GM23338 (cell line): Measurements from ENCODE around the gene ZFX. TPM values are rescaled to one million over a fixed set of nuclear protein-coding genes. Genes with fewer than 3 reads are reported as not detected.

Experiments
- ATAC-seq: fragments of 200-7000 bp; cut with Tn5 transposase; 3 replicates; pipeline ENCODE4 v1.9.1; 2020
- DNase-seq: peaks from one replicate; pipeline ENCODE4 v3.0.0-alpha.2; 2015; ENCODE audit warnings: low spot score
- H2AFZ ChIP-seq: fragments of 200-600 bp; sonication (generic); 2 replicates; pipeline ENCODE4 v1.8.0; 2016; ENCODE audit warnings: antibody characterized with exemption, mild to moderate bottlenecking, moderate library complexity
- H3F3A ChIP-seq: fragments of 200-600 bp; sonication (generic); replicated peaks from 2 replicates; pipeline ENCODE4 v1.8.0; 2017; ENCODE audit warnings: antibody characterized with exemption, mixed run types, low read depth
- H3K27ac ChIP-seq: fragments of 200-600 bp; sonication (generic); 2 replicates; pipeline ENCODE4 v1.6.1; 2016; ENCODE audit warnings: low read depth
- H3K27me3 ChIP-seq: fragments of 200-600 bp; sonication (generic); 2 replicates; pipeline ENCODE4 v1.8.0; 2016; ENCODE audit warnings: mild to moderate bottlenecking, mixed run types, moderate library complexity; ENCODE audit not compliant: insufficient read depth
- H3K36me3 ChIP-seq: fragments of 200-600 bp; sonication (generic); 2 replicates; pipeline ENCODE4 v1.8.0; 2016; ENCODE audit warnings: mild to moderate bottlenecking; ENCODE audit not compliant: insufficient read depth
- H3K4me1 ChIP-seq: fragments of 200-600 bp; sonication (generic); 2 replicates; pipeline ENCODE4 v1.8.0; 2016; ENCODE audit warnings: mild to moderate bottlenecking, moderate library complexity; ENCODE audit not compliant: insufficient read depth
- H3K4me2 ChIP-seq: fragments of 200-600 bp; sonication (generic); 2 replicates; pipeline ENCODE4 v1.7.1; 2017; ENCODE audit warnings: mixed run types
- H3K4me3 ChIP-seq: fragments of 200-600 bp; sonication (generic); 2 replicates; pipeline ENCODE4 v1.6.1; 2016; ENCODE audit warnings: mixed run types
- H3K79me2 ChIP-seq: fragments of 200-600 bp; sonication (generic); replicated peaks from 2 replicates; pipeline ENCODE4 v1.8.0; 2017; ENCODE audit warnings: mild to moderate bottlenecking; ENCODE audit not compliant: insufficient read depth
- H3K9me2 ChIP-seq: fragments of 200-600 bp; sonication (generic); 2 replicates; pipeline ENCODE4 v1.8.0; 2017; ENCODE audit not compliant: insufficient read depth
- H4K20me1 ChIP-seq: fragments of 200-600 bp; sonication (generic); replicated peaks from 2 replicates; pipeline ENCODE4 v1.8.0; 2017; ENCODE audit warnings: mild to moderate bottlenecking; ENCODE audit not compliant: insufficient read depth
- H3K27ac Mint-ChIP-seq: 2 replicates; pipeline ENCODE4 v1.8.0; 2020; ENCODE audit warnings: inconsistent platforms, mild to moderate bottlenecking, moderate library complexity, mixed read lengths
- H3K27me3 Mint-ChIP-seq: 3 replicates; pipeline ENCODE4 v1.8.0; 2022; ENCODE audit warnings: low read depth, mild to moderate bottlenecking, moderate library complexity, mixed read lengths, inconsistent platforms; ENCODE audit not compliant: insufficient read depth, poor library complexity
- H3K36me3 Mint-ChIP-seq: 3 replicates; pipeline ENCODE4 v1.8.0; 2021; ENCODE audit warnings: low read depth, mild to moderate bottlenecking, inconsistent platforms, moderate library complexity, mixed read lengths
- H3K4me1 Mint-ChIP-seq: 3 replicates; pipeline ENCODE4 v1.8.0; 2020; ENCODE audit warnings: mild to moderate bottlenecking, inconsistent platforms, mixed read lengths
- H3K4me3 Mint-ChIP-seq: 3 replicates; pipeline ENCODE4 v1.8.0; 2021; ENCODE audit warnings: moderate library complexity, mild to moderate bottlenecking, inconsistent platforms, mixed read lengths
- H3K9me3 Mint-ChIP-seq: 3 replicates; pipeline ENCODE4 v1.8.0; 2020; ENCODE audit warnings: moderate library complexity, mild to moderate bottlenecking, inconsistent platforms, mixed read lengths
- CREB1 ChIP-seq: fragments of 250-450 bp; sonication (Bioruptor Pico); IDR thresholded peaks from 2 replicates; pipeline ENCODE4 v1.5.0; 2020; ENCODE audit warnings: low read depth, mild to moderate bottlenecking, moderate library complexity
- CTCF ChIP-seq, 2 experiments: fragments of 200-600 bp in 1 of 2; sonication (generic) in 1 of 2; conservative IDR thresholded peaks; 2 replicates each; pipeline versions ENCODE4 v1.5.1 to v1.6.1; 2016 to 2017; ENCODE audit warnings: antibody characterized with exemption in 2 of 2, low read depth in 2 of 2, mild to moderate bottlenecking in 2 of 2, moderate library complexity in 1 of 2
- ETS1 ChIP-seq: IDR thresholded peaks from 2 replicates; pipeline ENCODE4 v1.6.1; 2016; ENCODE audit warnings: antibody characterized with exemption
- EZH2 ChIP-seq: fragments of 200-600 bp; sonication (generic); IDR thresholded peaks from one replicate; pipeline ENCODE4 v1.8.0; 2017; ENCODE audit warnings: antibody characterized with exemption, mild to moderate bottlenecking, low read depth; ENCODE audit not compliant: unreplicated experiment
- EZH2phosphoT487 ChIP-seq: fragments of 200-600 bp; sonication (generic); IDR thresholded peaks from one replicate; pipeline ENCODE4 v1.8.1; 2018; ENCODE audit warnings: antibody characterized with exemption; ENCODE audit not compliant: unreplicated experiment
- JUNB ChIP-seq: IDR thresholded peaks from one replicate; pipeline ENCODE4 v1.6.1; 2016; ENCODE audit warnings: antibody characterized with exemption; ENCODE audit not compliant: unreplicated experiment
- NANOG ChIP-seq: IDR thresholded peaks from 2 replicates; pipeline ENCODE4 v1.6.1; 2016; ENCODE audit warnings: antibody characterized with exemption, borderline replicate concordance
- POLR2AphosphoS5 ChIP-seq: IDR thresholded peaks from 2 replicates; pipeline ENCODE4 v1.6.1; 2016; ENCODE audit warnings: antibody characterized with exemption, low read depth
- REST ChIP-seq: IDR thresholded peaks from one replicate; pipeline ENCODE4 v1.6.1; 2018; ENCODE audit warnings: antibody characterized with exemption; ENCODE audit not compliant: unreplicated experiment
- STAT1 ChIP-seq: IDR thresholded peaks from one replicate; pipeline ENCODE4 v1.6.1; 2016; ENCODE audit warnings: antibody characterized with exemption; ENCODE audit not compliant: unreplicated experiment
- ZNF114 ChIP-seq: fragments of 250-450 bp; sonication (Bioruptor Pico); IDR thresholded peaks from 2 replicates; pipeline ENCODE4 v1.5.0; 2020; ENCODE audit warnings: mild to moderate bottlenecking, moderate library complexity
- ZNF331 ChIP-seq: fragments of 250-450 bp; sonication (Bioruptor Pico); IDR thresholded peaks from 2 replicates; pipeline ENCODE4 v1.5.0; 2020; ENCODE audit warnings: low read depth, mild to moderate bottlenecking, moderate library complexity
- ZNF462 ChIP-seq: fragments of 250-450 bp; sonication (Bioruptor Pico); IDR thresholded peaks from 2 replicates; pipeline ENCODE4 v1.5.0; 2020; ENCODE audit warnings: mild to moderate bottlenecking, moderate library complexity
- polyA plus RNA-seq: library from polyadenylated mRNA; unstranded; fragments of >200 nt; fragmentation: Nextera tagmentation; extraction: Ambion mirVana; gene quantifications from 2 replicates; pipeline ENCODE4 v1.2.1, GENCODE V29; 2016
- total RNA-seq: library from RNA; depleted of rRNA; stranded (reverse); fragments of >200 nt; shearing (Covaris generic); gene quantifications from 2 replicates; pipeline ENCODE4 v1.2.3, GENCODE V29; 2014

The ZFX gene
- total and polyA plus RNA-seq, 2 experiments from 2014 or later = 11.0 to 15.4 TPM

GRCh38 chrX:24131476-24131875 lies 18.1 kb upstream of the ZFX start:
- Histone ChIP-seq H3F3A (no peaks in the 10 kb centered on the region), H3K4me3 (no peak overlapping the region), H4K20me1 (no peaks in the 10 kb centered on the region), H3K27me3 (no peaks in the 10 kb centered on the region), H3K27ac (no peak overlapping the region), H3K4me1 (0 out of 2 replicates have a peak, but pooled peaks cover 3% of the 10 kb centered on the region), H3K36me3 (no peaks in the 10 kb centered on the region), H3K9me2 (no peaks in the 10 kb centered on the region), H2AFZ (no peak overlapping the region), H3K79me2 (no peaks in the 10 kb centered on the region), H3K4me2 (no peak overlapping the region)
- TF ChIP-seq NANOG (no peak), ZNF462 (CRISPR knock-in tag) (no peak), ZNF331 (CRISPR knock-in tag) (no peak), ETS1 (no peak), POLR2AphosphoS5 (no peak), ZNF114 (CRISPR knock-in tag) (no peak), EZH2phosphoT487 (no peak), REST (no peak), CTCF (conservative IDR thresholded peaks at IDR 0.05; ENCODE audit: low read depth in 2 of 2) (no peak), CREB1 (CRISPR knock-in tag) (no peak), EZH2 (no peak), STAT1 (no peak), JUNB (no peak)
- ATAC-seq = no peak
- no peak overlapping the region for H3K27ac Mint-ChIP-seq
- no peaks in the 10 kb centered on the region for H3K9me3 Mint-ChIP-seq
- H3K27me3 Mint-ChIP-seq = peaks cover 2% of the 10 kb centered on the region
- H3K36me3 Mint-ChIP-seq = no peaks in the 10 kb centered on the region
- peaks cover 5% of the 10 kb centered on the region; the same call in 1 of the 3 replicates for H3K4me1 Mint-ChIP-seq
- H3K4me3 Mint-ChIP-seq = no peak overlapping the region
- no peak for DNase-seq
